Astrocyte (in vitro differentiated cells and primary cell): ENCODE results near the gene SLC16A6.
"Not testable (repeated sequence)": the region's sequence is repeated elsewhere in the genome, so short reads cannot be mapped to it uniquely, and the experiment has no call there.

Experiments used
- CTCF ChIP-seq: IDR thresholded peaks from 2 replicates; pipeline ENCODE4 v1.5.1; 2011; ENCODE audit warnings: low read depth, mild to moderate bottlenecking, inconsistent platforms, low read length, moderate library complexity; ENCODE audit not compliant: insufficient read depth
- EZH2 ChIP-seq: IDR thresholded peaks from 2 replicates; pipeline ENCODE4 v1.6.1; 2012; ENCODE audit warnings: mild to moderate bottlenecking, low read length, inconsistent platforms; ENCODE audit not compliant: insufficient read depth

- not testable (repeated sequence) for TF ChIP-seq EZH2, CTCF
Measured at GRCh38 chr17:68265833-68266232, 25.1 kb downstream of the SLC16A6 start.
